OCI-LY1 (cell line): ENCODE measurements around the gene ZC3H18.

Source experiments
- H2AFZ ChIP-seq: fragments of 200-600 bp; sonication (generic), shearing (Covaris generic); 2 replicates; pipeline ENCODE4 v1.6.0; 2014; ENCODE audit warnings: antibody characterized with exemption, mild to moderate bottlenecking, low read length
- H3F3A ChIP-seq: fragments of 200-600 bp; sonication (generic), shearing (Covaris generic); 2 replicates; pipeline ENCODE4 v1.6.0; 2014; ENCODE audit warnings: mild to moderate bottlenecking, antibody characterized with exemption, low read length, moderate library complexity; ENCODE audit not compliant: insufficient read depth
- H3K27ac ChIP-seq: fragments of 200-600 bp; sonication (generic); 2 replicates; pipeline ENCODE4 v1.5.1; 2014; ENCODE audit warnings: low read length, mixed run types, mild to moderate bottlenecking, low read depth; ENCODE audit not compliant: poor library complexity, severe bottlenecking
- H3K27me3 ChIP-seq: fragments of 200-600 bp; sonication (generic); 2 replicates; pipeline ENCODE4 v1.6.0; 2014; ENCODE audit warnings: antibody characterized with exemption, mild to moderate bottlenecking, low read length, moderate library complexity; ENCODE audit not compliant: insufficient read depth
- H3K36me3 ChIP-seq: fragments of 200-600 bp; sonication (generic); 2 replicates; pipeline ENCODE4 v1.6.1; 2014; ENCODE audit warnings: mild to moderate bottlenecking, antibody characterized with exemption, low read length, moderate library complexity, mixed read lengths; ENCODE audit not compliant: insufficient read depth
- H3K4me1 ChIP-seq: fragments of 200-600 bp; sonication (generic); 2 replicates; pipeline ENCODE4 v1.5.1; 2014; ENCODE audit warnings: mild to moderate bottlenecking, low read length, moderate library complexity; ENCODE audit not compliant: insufficient read depth, severe bottlenecking
- H3K4me2 ChIP-seq: fragments of 200-600 bp; sonication (generic), shearing (Covaris generic); 2 replicates; pipeline ENCODE4 v1.6.1; 2014; ENCODE audit warnings: low read length
- H3K4me3 ChIP-seq: fragments of 200-600 bp; sonication (generic); 2 replicates; pipeline ENCODE4 v1.5.1; 2014; ENCODE audit warnings: low read length, low read depth, mild to moderate bottlenecking, mixed read lengths; ENCODE audit not compliant: poor library complexity, severe bottlenecking
- H3K79me2 ChIP-seq: fragments of 200-600 bp; shearing (Covaris generic); 2 replicates; pipeline ENCODE4 v1.6.1; 2016; ENCODE audit warnings: mixed run types, low read length, mixed read lengths; ENCODE audit not compliant: insufficient read depth
- H3K9ac ChIP-seq: fragments of 200-600 bp; sonication (generic), shearing (Covaris generic); 2 replicates; pipeline ENCODE4 v1.6.1; 2014; ENCODE audit warnings: mild to moderate bottlenecking, low read length, mixed read lengths
- H3K9me2 ChIP-seq: fragments of 200-600 bp; sonication (generic), shearing (Covaris generic); 2 replicates; pipeline ENCODE4 v1.6.1; 2014; ENCODE audit warnings: low read depth, mild to moderate bottlenecking, low read length, mixed read lengths
- H3K9me3 ChIP-seq: fragments of 200-600 bp; shearing (Covaris generic); 2 replicates; pipeline ENCODE4 v1.6.1; 2014; ENCODE audit warnings: low read length, mixed read lengths
- H4K20me1 ChIP-seq: fragments of 200-600 bp; sonication (generic), shearing (Covaris generic); 2 replicates; pipeline ENCODE4 v1.6.0; 2016; ENCODE audit warnings: mild to moderate bottlenecking, low read length; ENCODE audit not compliant: insufficient read depth
- EZH2 ChIP-seq: fragments of 200-600 bp; sonication (generic), shearing (Covaris generic); IDR thresholded peaks from 2 replicates; pipeline ENCODE4 v1.8.0; 2017; ENCODE audit warnings: borderline replicate concordance, mixed run types, mild to moderate bottlenecking, antibody characterized with exemption, low read length, moderate library complexity, mixed read lengths
- TF ChIP-seq, protein P1 (sequence below): fragments of 200-600 bp; sonication (generic), shearing (Covaris generic); IDR thresholded peaks from 2 replicates; pipeline ENCODE4 v1.5.1; 2017; ENCODE audit warnings: mild to moderate bottlenecking, antibody characterized with exemption, low read length, moderate library complexity, mixed read lengths

Gene ZC3H18

GRCh38 chr16:88539261-88539651 is 30.9 kb upstream of the ZC3H18 start:
- TF ChIP-seq, protein P1, sequence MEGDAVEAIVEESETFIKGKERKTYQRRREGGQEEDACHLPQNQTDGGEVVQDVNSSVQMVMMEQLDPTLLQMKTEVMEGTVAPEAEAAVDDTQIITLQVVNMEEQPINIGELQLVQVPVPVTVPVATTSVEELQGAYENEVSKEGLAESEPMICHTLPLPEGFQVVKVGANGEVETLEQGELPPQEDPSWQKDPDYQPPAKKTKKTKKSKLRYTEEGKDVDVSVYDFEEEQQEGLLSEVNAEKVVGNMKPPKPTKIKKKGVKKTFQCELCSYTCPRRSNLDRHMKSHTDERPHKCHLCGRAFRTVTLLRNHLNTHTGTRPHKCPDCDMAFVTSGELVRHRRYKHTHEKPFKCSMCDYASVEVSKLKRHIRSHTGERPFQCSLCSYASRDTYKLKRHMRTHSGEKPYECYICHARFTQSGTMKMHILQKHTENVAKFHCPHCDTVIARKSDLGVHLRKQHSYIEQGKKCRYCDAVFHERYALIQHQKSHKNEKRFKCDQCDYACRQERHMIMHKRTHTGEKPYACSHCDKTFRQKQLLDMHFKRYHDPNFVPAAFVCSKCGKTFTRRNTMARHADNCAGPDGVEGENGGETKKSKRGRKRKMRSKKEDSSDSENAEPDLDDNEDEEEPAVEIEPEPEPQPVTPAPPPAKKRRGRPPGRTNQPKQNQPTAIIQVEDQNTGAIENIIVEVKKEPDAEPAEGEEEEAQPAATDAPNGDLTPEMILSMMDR, result no peak
- no peak for TF ChIP-seq EZH2
- H3K36me3 ChIP-seq, result peaks cover 4% of the 10 kb centered on the region; the same call in 1 of the 2 replicates
- peaks cover 6% of the 10 kb centered on the region for H3K4me1 ChIP-seq
- no peak overlapping the region for H3K27ac ChIP-seq
- H3K4me2 ChIP-seq, result no peak overlapping the region
- no peak overlapping the region for H2AFZ ChIP-seq
- H3K9me2 ChIP-seq, result no peaks in the 10 kb centered on the region
- no peaks in the 10 kb centered on the region for H3K79me2 ChIP-seq
- no peak overlapping the region for H3K9ac ChIP-seq
- H3F3A ChIP-seq, result no peaks in the 10 kb centered on the region
- H3K9me3 ChIP-seq, result peaks cover 7% of the 10 kb centered on the region
- no peak overlapping the region for H3K4me3 ChIP-seq
- H3K27me3 ChIP-seq, result peaks cover 12% of the 10 kb centered on the region; the same call in 1 of the 2 replicates
- no peaks in the 10 kb centered on the region for H4K20me1 ChIP-seq

DNA sequence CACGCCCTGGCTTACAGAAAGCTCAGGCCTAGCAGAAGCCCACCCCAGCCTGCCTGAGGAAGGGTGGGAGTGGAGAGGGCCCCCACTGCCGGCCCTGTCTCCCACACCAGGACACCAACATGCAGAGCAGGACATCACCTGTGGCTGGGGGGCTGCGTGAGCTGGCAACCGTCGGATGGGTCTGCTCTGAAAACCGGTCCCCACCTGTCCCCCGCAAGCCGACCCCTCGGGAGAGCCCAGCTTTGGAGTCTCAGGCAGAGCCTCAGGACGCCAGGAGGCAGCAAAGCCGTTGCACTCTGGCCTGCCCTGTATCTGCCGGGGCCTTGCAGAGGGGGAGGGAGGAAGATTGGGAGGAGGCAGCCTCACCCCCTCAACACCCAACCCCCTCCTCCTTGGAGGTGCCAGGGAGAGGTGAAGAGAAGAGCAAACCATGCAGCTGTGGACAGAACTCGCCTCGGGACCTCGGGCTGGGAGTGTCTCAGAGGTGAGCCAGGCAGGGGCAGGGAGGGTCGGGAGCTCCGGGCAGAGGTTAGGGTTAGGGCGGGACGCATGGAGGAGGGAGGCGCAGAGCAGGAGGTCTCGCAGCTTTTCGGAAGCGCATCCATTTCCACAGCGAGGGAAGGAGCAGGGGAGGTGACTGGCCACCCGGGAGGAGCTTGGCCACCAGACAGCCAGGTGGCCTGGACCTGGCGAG is 30.4 kb upstream of the ZC3H18 start:
- no peak overlapping the region for H2AFZ ChIP-seq
- H3K9me3 ChIP-seq, result peaks cover 7% of the 10 kb centered on the region
- no peak overlapping the region for H3K9ac ChIP-seq
- H3K36me3 ChIP-seq, result peaks cover 4% of the 10 kb centered on the region; the same call in 1 of the 2 replicates
- TF ChIP-seq, protein P1, result no peak
- TF ChIP-seq EZH2, result no peak
- peaks cover 12% of the 10 kb centered on the region; the same call in 1 of the 2 replicates for H3K27me3 ChIP-seq
- no peak overlapping the region for H3K4me3 ChIP-seq
- peaks cover 5% of the 10 kb centered on the region for H3K4me1 ChIP-seq
- no peaks in the 10 kb centered on the region for H3F3A ChIP-seq
- H3K9me2 ChIP-seq, result no peaks in the 10 kb centered on the region
- no peaks in the 10 kb centered on the region for H4K20me1 ChIP-seq
- no peaks in the 10 kb centered on the region for H3K79me2 ChIP-seq
- H3K27ac ChIP-seq, result no peak overlapping the region
- H3K4me2 ChIP-seq, result no peak overlapping the region

DNA sequence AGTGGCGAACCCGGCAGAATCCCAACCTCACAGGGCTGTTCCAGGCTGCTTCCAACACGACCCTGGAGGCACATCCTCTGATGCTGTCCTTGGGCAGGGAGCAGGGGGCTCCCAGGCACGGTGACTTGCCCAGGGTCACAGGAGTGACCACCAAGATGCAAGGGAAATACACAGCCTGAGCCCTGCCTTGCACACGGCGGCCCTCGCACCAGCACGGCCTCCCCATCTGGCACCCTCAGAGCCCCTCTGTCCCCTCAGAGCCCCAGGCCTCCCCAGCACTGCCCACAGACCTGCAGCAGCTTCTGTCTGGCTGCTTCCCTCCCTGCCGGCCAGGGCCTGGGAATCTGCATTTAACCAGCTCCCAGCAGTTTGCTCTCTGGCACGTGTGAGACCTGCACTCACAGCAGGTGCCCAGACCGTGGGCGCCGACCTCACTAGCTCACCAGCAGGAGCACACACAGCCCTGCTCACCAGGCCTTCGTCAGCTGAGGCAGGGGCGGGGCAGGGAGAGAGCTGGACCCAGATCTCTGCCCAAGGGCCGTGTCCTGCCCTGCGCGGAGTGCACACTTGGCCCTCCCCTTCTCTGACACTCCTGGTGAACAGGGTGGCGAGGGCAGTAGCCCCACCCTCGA is 29.7 kb upstream of the ZC3H18 start:
- H3K4me1 ChIP-seq, result no peaks in the 10 kb centered on the region
- no peak overlapping the region for H3K9ac ChIP-seq

More for the DNA sequence above, 29.7 kb upstream of the ZC3H18 start:
- no peak overlapping the region for H3K4me3 ChIP-seq
- peaks cover 7% of the 10 kb centered on the region for H3K9me3 ChIP-seq
- no peak overlapping the region for H3K4me2 ChIP-seq
- H2AFZ ChIP-seq, result no peak overlapping the region
- TF ChIP-seq, protein P1, result no peak
- H3K27me3 ChIP-seq, result peaks cover 12% of the 10 kb centered on the region; the same call in 1 of the 2 replicates
- H3K27ac ChIP-seq, result no peak overlapping the region
- H3K79me2 ChIP-seq, result no peaks in the 10 kb centered on the region
- H3F3A ChIP-seq, result no peaks in the 10 kb centered on the region
- H3K36me3 ChIP-seq, result peaks cover 1% of the 10 kb centered on the region; the same call in 1 of the 2 replicates
- H4K20me1 ChIP-seq, result no peaks in the 10 kb centered on the region
- H3K9me2 ChIP-seq, result no peaks in the 10 kb centered on the region
